A549 (cell line): ENCODE data around the gene RABGGTB. TPM values are rescaled to one million over a fixed set of nuclear protein-coding genes. Genes with fewer than 3 reads are reported as not detected.
"Not testable (repeated sequence)": the region's sequence is repeated elsewhere in the genome, so short reads cannot be mapped to it uniquely, and the experiment has no call there.

Experiments
- ATAC-seq, 2 experiments: fragments of 200-7000 bp in 1 of 2; fragments of >200 bp in 1 of 2; cut with Nextera tagmentation in 1 of 2; cut with Tn5 transposase in 1 of 2; 3 replicates each; pipeline versions ENCODE4 v1.8.0 to v1.9.1; 2018 to 2020; ENCODE audit warnings: mild to moderate bottlenecking in 1 of 2, moderate library complexity in 1 of 2
- CTCF ChIA-PET: fragments of 300-600 bp; sonication (Branson Sonifier 250); formaldehyde crosslinking; extraction: SDS; loops from one replicate; lab custom pipeline; 2021; ENCODE audit warnings: antibody characterized with exemption, inconsistent platforms; lab: Yijun Ruan, JAX
- POLR2A ChIA-PET: fragments of 350-600 bp; formaldehyde crosslinking; extraction: SDS; loops from one replicate; lab custom pipeline; 2021; ENCODE audit warnings: antibody characterized with exemption, inconsistent platforms; lab: Yijun Ruan, JAX
- DNase-seq, 2 experiments: peaks; one replicate each; pipeline versions ENCODE4 v3.0.0 to v3.0.0-alpha.2; 2011 to 2016; ENCODE audit warnings: low read depth in 1 of 2, low spot score in 1 of 2
- FAIRE-seq: peaks from 2 replicates; lab custom pipeline; 2011; peaks lifted over from hg19 to GRCh38; lab: Jason Lieb, UNC
- H3K27ac ChIP-seq, 2 experiments: fragments of >200 bp; sonication (Bioruptor Twin); formaldehyde crosslinking; 3 replicates each; pipeline ENCODE4 v1.5.1; 2016 to 2017
- H3K4me1 ChIP-seq: fragments of >200 bp; sonication (Bioruptor Twin); formaldehyde crosslinking; 3 replicates; pipeline ENCODE4 v1.6.1; 2016
- H3K4me2 ChIP-seq: fragments of >200 bp; sonication (Bioruptor Twin); formaldehyde crosslinking; 3 replicates; pipeline ENCODE4 v1.6.1; 2016
- H3K4me3 ChIP-seq: fragments of >200 bp; sonication (Bioruptor Twin); formaldehyde crosslinking; 3 replicates; pipeline ENCODE4 v1.5.1; 2016
- H3K9me3 ChIP-seq: fragments of >200 bp; sonication (Bioruptor Twin); formaldehyde crosslinking; 3 replicates; pipeline ENCODE4 v1.6.1; 2016
- CBX2 ChIP-seq: fragments of 200-600 bp; sonication (generic); IDR thresholded peaks from 2 replicates; pipeline ENCODE4 v1.6.1; 2016; ENCODE audit warnings: low read depth, mild to moderate bottlenecking, borderline replicate concordance
- CBX8 ChIP-seq: fragments of 200-600 bp; sonication (generic); IDR thresholded peaks from 2 replicates; pipeline ENCODE4 v1.6.1; 2016
- CEBPB ChIP-seq, 2 experiments: fragments of >200 bp in 1 of 2; sonication (Bioruptor Twin) in 1 of 2; formaldehyde crosslinking in 1 of 2; IDR thresholded peaks; 2 replicates each; pipeline ENCODE4 v1.6.1; 2012 to 2016
- CHD4 ChIP-seq: fragments of 200-600 bp; sonication (generic); IDR thresholded peaks from 2 replicates; pipeline ENCODE4 v1.6.1; 2016; ENCODE audit warnings: antibody characterized with exemption, mild to moderate bottlenecking, borderline replicate concordance
- EHF ChIP-seq: fragments of 250-450 bp; sonication (Bioruptor Pico); IDR thresholded peaks from 2 replicates; pipeline ENCODE4 v1.5.0; 2020; ENCODE audit warnings: mild to moderate bottlenecking
- EHMT2 ChIP-seq: fragments of 200-600 bp; sonication (generic); IDR thresholded peaks from 2 replicates; pipeline ENCODE4 v1.6.1; 2016; ENCODE audit warnings: antibody characterized with exemption, low read depth, mild to moderate bottlenecking, moderate library complexity
- FOSB ChIP-seq: fragments of 250-450 bp; sonication (Bioruptor Pico); IDR thresholded peaks from 2 replicates; pipeline ENCODE4 v1.5.0; 2020; ENCODE audit warnings: mild to moderate bottlenecking, moderate library complexity
- FOSL2 ChIP-seq, 2 experiments: fragments of 450-650 bp in 1 of 2; fragments of >200 bp in 1 of 2; sonication (Bioruptor Twin) in 1 of 2; formaldehyde crosslinking; IDR thresholded peaks; 2 replicates each; pipeline versions ENCODE4 v1.5.0 to v1.6.1; 2016 to 2020; ENCODE audit warnings: mild to moderate bottlenecking in 1 of 2, moderate library complexity in 1 of 2
- FOXS1 ChIP-seq: fragments of 250-450 bp; sonication (Bioruptor Pico); IDR thresholded peaks from 2 replicates; pipeline ENCODE4 v1.5.0; 2020; ENCODE audit warnings: mild to moderate bottlenecking, moderate library complexity
- GATA3 ChIP-seq: IDR thresholded peaks from 2 replicates; pipeline ENCODE4 v1.6.1; 2012; ENCODE audit warnings: borderline replicate concordance
- HEYL ChIP-seq: fragments of 250-450 bp; sonication (Bioruptor Pico); IDR thresholded peaks from 2 replicates; pipeline ENCODE4 v1.8.0; 2021; ENCODE audit warnings: mild to moderate bottlenecking, moderate library complexity
- MYC ChIP-seq: IDR thresholded peaks from 2 replicates; pipeline ENCODE4 v1.6.1; 2012; ENCODE audit warnings: mild to moderate bottlenecking, inconsistent platforms, low read length, improper control_type of control experiment, borderline replicate concordance
- NFE2L2 ChIP-seq: fragments of 150-350 bp; conservative IDR thresholded peaks from 2 replicates; pipeline ENCODE4 v1.6.1; 2014; ENCODE audit warnings: low read length
- POLR2A ChIP-seq: IDR thresholded peaks from 2 replicates; pipeline ENCODE4 v1.6.1; 2012; ENCODE audit warnings: mild to moderate bottlenecking, low read length
- RAD21 ChIP-seq, 2 experiments: fragments of >200 bp in 1 of 2; sonication (Bioruptor Twin) in 1 of 2; formaldehyde crosslinking in 1 of 2; IDR thresholded peaks in 1 of 2; conservative IDR thresholded peaks in 1 of 2; 2 replicates in 1 of 2; 3 replicates in 1 of 2; pipeline ENCODE4 v1.6.1; 2012 to 2018; ENCODE audit warnings: inconsistent platforms in 1 of 2
- SREBF2 ChIP-seq: fragments of 450-650 bp; IDR thresholded peaks from 2 replicates; pipeline ENCODE4 v1.6.1; 2014; ENCODE audit warnings: mild to moderate bottlenecking, moderate library complexity
- TP53 ChIP-seq: fragments of 250-450 bp; sonication (Bioruptor Pico); IDR thresholded peaks from 2 replicates; pipeline ENCODE4 v1.5.0; 2021; ENCODE audit warnings: mild to moderate bottlenecking, moderate library complexity
- ZFP36 ChIP-seq: fragments of 450-650 bp; IDR thresholded peaks from 2 replicates; pipeline ENCODE4 v1.6.1; 2014; ENCODE audit warnings: borderline replicate concordance; ENCODE audit not compliant: partially characterized antibody
- ZSCAN20 ChIP-seq: fragments of 250-450 bp; sonication (Bioruptor Pico); IDR thresholded peaks from 2 replicates; pipeline ENCODE4 v1.8.0; 2022; ENCODE audit warnings: mild to moderate bottlenecking, moderate library complexity
- WGBS: methylation state at CpG from one replicate; pipeline ENCODE4 v1.1.6; 2017; ENCODE audit errors: missing lambda C conversion rate; 5-methylcytosine and 5-hydroxymethylcytosine counted together
- polyA plus RNA-seq, 4 experiments: library from polyadenylated mRNA; depleted of rRNA in 3 of 4; stranded (reverse); fragments of >200 nt; fragmentation: RNase III in 1 of 4; extraction: RNeasy Plus Mini Kit Qiagen cat#74134 plus additional on column Dnase treatment in 1 of 4; gene quantifications; 2 replicates in 3 of 4; 3 replicates in 1 of 4; pipeline ENCODE4 v1.2.3, GENCODE V29; 2011 to 2017
- TF ChIP-seq, protein P1 (sequence below): fragments of 250-450 bp; sonication (Bioruptor Pico); IDR thresholded peaks from 2 replicates; pipeline ENCODE4 v1.5.0; 2021; ENCODE audit warnings: mild to moderate bottlenecking, moderate library complexity, borderline replicate concordance
- TF ChIP-seq, protein P2 (sequence below): fragments of 450-650 bp; IDR thresholded peaks from 2 replicates; pipeline ENCODE4 v1.6.1; 2014; ENCODE audit warnings: antibody characterized with exemption
- TF ChIP-seq, protein P3 (sequence below): IDR thresholded peaks from 2 replicates; pipeline ENCODE4 v1.6.1; 2012
- TF ChIP-seq, protein P4 (sequence below): fragments of 150-350 bp; IDR thresholded peaks from 2 replicates; pipeline ENCODE4 v1.6.1; 2014; ENCODE audit warnings: low read depth, mild to moderate bottlenecking, low read length
- TF ChIP-seq, protein P5 (sequence below): fragments of >200 bp; sonication (Bioruptor Twin); formaldehyde crosslinking; IDR thresholded peaks from 2 replicates; pipeline ENCODE4 v1.6.1; 2016

The RABGGTB gene
- polyA plus RNA-seq, 2 of the 4 experiments (the other 2 are of a cell fraction), result 112 to 165 TPM

DNA sequence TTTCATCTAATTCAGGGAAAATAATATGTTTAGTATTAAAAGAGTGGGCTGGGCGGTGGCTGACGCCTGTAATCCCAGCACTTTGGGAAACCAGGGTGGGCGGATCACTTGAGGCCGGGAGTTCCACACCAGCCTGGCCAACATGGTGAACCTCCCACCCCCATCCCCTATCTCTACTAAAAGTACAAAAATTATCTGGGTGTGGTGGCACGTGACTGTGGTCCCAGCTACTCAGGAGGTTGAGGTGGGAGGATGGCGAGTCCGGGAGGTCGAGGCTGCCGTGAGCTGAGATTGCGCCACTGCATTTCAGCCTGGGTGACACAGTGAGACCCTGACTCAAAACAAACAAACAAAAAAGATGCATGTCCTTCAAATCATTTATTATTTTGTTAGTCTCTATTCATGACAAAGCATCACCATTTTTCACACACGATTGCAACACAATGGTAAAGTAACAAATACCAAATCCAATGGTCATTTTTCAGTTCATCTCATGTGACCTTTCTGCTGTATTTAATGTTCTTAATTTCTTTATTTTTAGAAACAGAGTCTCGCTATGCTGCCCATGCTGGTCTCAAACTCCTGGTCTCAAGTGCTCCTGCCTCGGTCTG, 11.7 kb downstream of the RABGGTB start:
- no peak overlapping the region for H3K4me3 ChIP-seq
- 83% methylated on average over 13 of the region's 13 CpGs for WGBS
- no peak for TF ChIP-seq HEYL (CRISPR knock-in tag)
- TF ChIP-seq TP53 (CRISPR knock-in tag), result no peak
- no peak for TF ChIP-seq ZSCAN20 (CRISPR knock-in tag)
- TF ChIP-seq CHD4, result no peak
- TF ChIP-seq CEBPB (IDR thresholded peaks at IDR 0.05), result 0 out of 4 replicates have a peak, but pooled peaks of 1 of the 2 experiments have one; percentile 11
- no peak for TF ChIP-seq ZFP36
- no peak for TF ChIP-seq FOSB (CRISPR knock-in tag)
- TF ChIP-seq, all 56 proteins: peak for 1
- DNase-seq (no peak), FAIRE-seq (no peak), ATAC-seq (peak; percentile 19 to 31; a peak in 3 of 6 replicates)
- Histone ChIP-seq H3K27ac (no peak overlapping the region), H3K9me3 (no peaks in the 10 kb centered on the region), H3K4me1 (no peaks in the 10 kb centered on the region), H3K4me2 (no peak overlapping the region)
- CTCF ChIA-PET, result interaction anchor here (0.9 kb wide), 1 partner anchor 111 kb away, joined by 3 read pairs; no protein-coding TSS in a partner anchor
- POLR2A ChIA-PET, result interaction anchor here (1.5 kb wide), 1 partner anchor 11 kb away, joined by 7 read pairs; the partner anchor contains the start of gene RABGGTB

DNA sequence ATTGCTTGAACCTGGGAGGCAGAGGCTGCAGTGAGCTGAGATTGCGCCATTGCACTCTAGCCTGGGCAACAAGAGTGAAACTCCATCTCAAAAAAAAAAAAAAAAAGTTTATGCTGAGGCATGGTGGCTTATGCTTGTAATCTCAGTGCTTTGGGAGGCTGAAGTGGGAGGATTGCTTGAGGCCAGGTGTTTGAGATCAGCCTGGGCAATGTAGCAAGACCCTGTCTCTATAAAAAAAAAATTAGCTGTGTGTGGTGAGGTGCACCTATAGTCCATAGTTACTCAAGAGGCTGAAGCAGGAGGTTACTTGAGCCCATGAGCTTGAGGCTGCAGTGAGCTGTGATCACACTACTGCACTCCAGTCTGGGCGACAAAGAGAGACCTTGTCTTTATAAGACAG, 15.4 kb downstream of the RABGGTB start:
- H3K4me1 ChIP-seq, FAIRE-seq, DNase-seq, H3K27ac ChIP-seq, H3K4me2 ChIP-seq, POLR2A ChIA-PET, H3K9me3 ChIP-seq, H3K4me3 ChIP-seq, ATAC-seq: not testable (repeated sequence)
- CTCF ChIA-PET, result interaction anchor here (0.6 to 1.5 kb wide), 2 partner anchors 15 to 98 kb away, joined by 3 read pairs; partner anchors contain the start of gene RABGGTB
- WGBS, result 100% methylated on average over 2 of the region's 2 CpGs

DNA sequence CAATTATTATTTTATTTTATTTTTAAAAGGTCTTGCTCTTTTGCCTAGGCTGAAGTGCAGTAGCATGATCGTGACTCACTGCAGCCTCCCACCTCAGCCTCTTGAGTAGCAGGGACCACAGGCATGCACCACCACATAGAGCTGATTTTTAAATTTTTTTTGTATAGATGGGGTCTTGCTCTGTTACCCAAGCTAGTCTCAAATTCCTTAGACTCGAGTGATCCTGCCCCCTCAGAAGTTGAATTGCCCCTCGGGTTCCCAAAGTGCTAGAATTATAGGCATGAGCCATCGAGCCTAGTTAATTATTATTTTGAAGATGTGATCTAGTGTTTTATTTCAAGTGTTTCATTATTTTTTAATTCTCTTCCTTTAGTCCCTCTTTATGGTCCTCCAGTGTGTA, 22.9 kb downstream of the RABGGTB start:
- no peak for TF ChIP-seq SREBF2
- TF ChIP-seq NFE2L2, result no peak
- no peak for TF ChIP-seq FOSL2 (IDR thresholded peaks at IDR 0.05)
- TF ChIP-seq FOSL2 (CRISPR knock-in tag; IDR thresholded peaks at IDR 0.05), result no peak
- TF ChIP-seq FOXS1 (CRISPR knock-in tag), result no peak
- TF ChIP-seq RAD21 (conservative IDR thresholded peaks at IDR 0.05 in 1 of 2, IDR thresholded peaks at IDR 0.05 in 1 of 2), result no peak
- TF ChIP-seq MYC, result no peak
- no peak for TF ChIP-seq CBX2
- TF ChIP-seq, protein P1, sequence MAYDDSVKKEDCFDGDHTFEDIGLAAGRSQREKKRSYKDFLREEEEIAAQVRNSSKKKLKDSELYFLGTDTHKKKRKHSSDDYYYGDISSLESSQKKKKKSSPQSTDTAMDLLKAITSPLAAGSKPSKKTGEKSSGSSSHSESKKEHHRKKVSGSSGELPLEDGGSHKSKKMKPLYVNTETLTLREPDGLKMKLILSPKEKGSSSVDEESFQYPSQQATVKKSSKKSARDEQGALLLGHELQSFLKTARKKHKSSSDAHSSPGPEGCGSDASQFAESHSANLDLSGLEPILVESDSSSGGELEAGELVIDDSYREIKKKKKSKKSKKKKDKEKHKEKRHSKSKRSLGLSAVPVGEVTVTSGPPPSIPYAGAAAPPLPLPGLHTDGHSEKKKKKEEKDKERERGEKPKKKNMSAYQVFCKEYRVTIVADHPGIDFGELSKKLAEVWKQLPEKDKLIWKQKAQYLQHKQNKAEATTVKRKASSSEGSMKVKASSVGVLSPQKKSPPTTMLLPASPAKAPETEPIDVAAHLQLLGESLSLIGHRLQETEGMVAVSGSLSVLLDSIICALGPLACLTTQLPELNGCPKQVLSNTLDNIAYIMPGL (CRISPR knock-in tag), result no peak
- no peak for TF ChIP-seq GATA3
- no peak for TF ChIP-seq POLR2A
- TF ChIP-seq, protein P2, sequence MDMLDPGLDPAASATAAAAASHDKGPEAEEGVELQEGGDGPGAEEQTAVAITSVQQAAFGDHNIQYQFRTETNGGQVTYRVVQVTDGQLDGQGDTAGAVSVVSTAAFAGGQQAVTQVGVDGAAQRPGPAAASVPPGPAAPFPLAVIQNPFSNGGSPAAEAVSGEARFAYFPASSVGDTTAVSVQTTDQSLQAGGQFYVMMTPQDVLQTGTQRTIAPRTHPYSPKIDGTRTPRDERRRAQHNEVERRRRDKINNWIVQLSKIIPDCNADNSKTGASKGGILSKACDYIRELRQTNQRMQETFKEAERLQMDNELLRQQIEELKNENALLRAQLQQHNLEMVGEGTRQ, result no peak
- TF ChIP-seq, protein P3, sequence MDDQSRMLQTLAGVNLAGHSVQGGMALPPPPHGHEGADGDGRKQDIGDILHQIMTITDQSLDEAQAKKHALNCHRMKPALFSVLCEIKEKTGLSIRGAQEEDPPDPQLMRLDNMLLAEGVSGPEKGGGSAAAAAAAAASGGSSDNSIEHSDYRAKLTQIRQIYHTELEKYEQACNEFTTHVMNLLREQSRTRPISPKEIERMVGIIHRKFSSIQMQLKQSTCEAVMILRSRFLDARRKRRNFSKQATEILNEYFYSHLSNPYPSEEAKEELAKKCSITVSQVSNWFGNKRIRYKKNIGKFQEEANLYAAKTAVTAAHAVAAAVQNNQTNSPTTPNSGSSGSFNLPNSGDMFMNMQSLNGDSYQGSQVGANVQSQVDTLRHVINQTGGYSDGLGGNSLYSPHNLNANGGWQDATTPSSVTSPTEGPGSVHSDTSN, result no peak
- TF ChIP-seq EHMT2, result no peak
- TF ChIP-seq, protein P4, sequence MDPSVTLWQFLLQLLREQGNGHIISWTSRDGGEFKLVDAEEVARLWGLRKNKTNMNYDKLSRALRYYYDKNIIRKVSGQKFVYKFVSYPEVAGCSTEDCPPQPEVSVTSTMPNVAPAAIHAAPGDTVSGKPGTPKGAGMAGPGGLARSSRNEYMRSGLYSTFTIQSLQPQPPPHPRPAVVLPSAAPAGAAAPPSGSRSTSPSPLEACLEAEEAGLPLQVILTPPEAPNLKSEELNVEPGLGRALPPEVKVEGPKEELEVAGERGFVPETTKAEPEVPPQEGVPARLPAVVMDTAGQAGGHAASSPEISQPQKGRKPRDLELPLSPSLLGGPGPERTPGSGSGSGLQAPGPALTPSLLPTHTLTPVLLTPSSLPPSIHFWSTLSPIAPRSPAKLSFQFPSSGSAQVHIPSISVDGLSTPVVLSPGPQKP, result no peak
- no peak for TF ChIP-seq CBX8
- TF ChIP-seq, protein P5, sequence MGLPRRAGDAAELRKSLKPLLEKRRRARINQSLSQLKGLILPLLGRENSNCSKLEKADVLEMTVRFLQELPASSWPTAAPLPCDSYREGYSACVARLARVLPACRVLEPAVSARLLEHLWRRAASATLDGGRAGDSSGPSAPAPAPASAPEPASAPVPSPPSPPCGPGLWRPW, result no peak
- no peak for TF ChIP-seq TP53 (CRISPR knock-in tag)
- no peak for TF ChIP-seq EHF
- no peak for FAIRE-seq
- ATAC-seq, result no peak
- no peak overlapping the region for H3K27ac ChIP-seq
- 34% methylated on average over 4 of the region's 4 CpGs for WGBS
- no peaks in the 10 kb centered on the region for H3K4me1 ChIP-seq
- no peak for DNase-seq
- ChIA-PET CTCF (no interaction called here), POLR2A (no interaction called here)
- H3K4me2 ChIP-seq, result no peak overlapping the region
- no peaks in the 10 kb centered on the region for H3K9me3 ChIP-seq
- H3K4me3 ChIP-seq, result no peak overlapping the region

DNA sequence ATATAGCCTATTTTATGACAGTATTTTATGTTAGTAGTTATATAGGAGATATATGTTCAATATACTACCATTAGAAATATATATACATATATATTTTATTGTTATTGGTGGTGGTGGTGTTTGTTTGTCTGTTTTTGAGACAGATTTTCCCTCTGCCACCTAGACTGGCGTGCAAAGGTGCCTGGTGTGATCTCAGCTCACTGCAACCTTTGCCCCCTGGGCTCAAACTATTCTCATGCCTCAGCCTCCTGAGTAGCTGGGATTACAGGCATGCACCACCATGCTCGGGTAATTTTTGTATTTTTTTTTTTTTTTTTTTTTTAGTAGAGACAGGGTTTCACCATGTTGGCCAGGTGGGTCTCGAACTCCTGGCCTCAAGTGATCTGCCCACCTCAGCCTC, 24.1 kb downstream of the RABGGTB start:
- FAIRE-seq, H3K27ac ChIP-seq, ATAC-seq, H3K4me2 ChIP-seq, H3K4me3 ChIP-seq, DNase-seq, H3K9me3 ChIP-seq, POLR2A ChIA-PET, CTCF ChIA-PET, H3K4me1 ChIP-seq: not testable (repeated sequence)
- WGBS, result 74% methylated on average over 3 of the region's 3 CpGs
